Ovary (tissue), 9 donors: ENCODE measurements around the gene SPINT2. TPM values are rescaled to one million over a fixed set of nuclear protein-coding genes. Genes with fewer than 3 reads are reported as not detected.

ENCODE experiments used
- DNase-seq, 5 donors: peaks; one replicate each; pipeline ENCODE4 v3.0.0-alpha.2; 2019 to 2020
- H3K27ac ChIP-seq, 2 donors: fragments of 200-600 bp; one replicate each; pipeline versions ENCODE4 v1.5.1 to v1.8.0; 2019 to 2022
- H3K27me3 ChIP-seq: fragments of 200-600 bp; one replicate; pipeline ENCODE4 v1.8.0; 2022
- H3K36me3 ChIP-seq: fragments of 200-600 bp; sonication (generic); one replicate; pipeline ENCODE4 v1.5.1; 2019
- H3K4me1 ChIP-seq: one replicate; pipeline ENCODE4 v1.8.1; 2013; ENCODE audit warnings: mild to moderate bottlenecking, moderate library complexity; ENCODE audit not compliant: insufficient read depth
- H3K4me3 ChIP-seq: fragments of 200-600 bp; sonication (generic); one replicate; pipeline ENCODE4 v1.5.1; 2017
- H3K9me3 ChIP-seq, 2 donors: fragments of 200-600 bp in 1 of 2; sonication (generic) in 1 of 2; one replicate each; pipeline versions ENCODE4 v1.5.1 to v1.8.1; 2013 to 2019; ENCODE audit warnings: mild to moderate bottlenecking in 1 of 2, moderate library complexity in 1 of 2
- CTCF ChIP-seq, 3 donors: fragments of 450-650 bp in 2 of 3; fragments of 200-600 bp in 1 of 3; IDR thresholded peaks; one replicate each; pipeline versions ENCODE4 v1.5.1 to v1.8.0; 2016 to 2022; ENCODE audit warnings: antibody characterized with exemption in 3 of 3, mild to moderate bottlenecking in 1 of 3
- EP300 ChIP-seq: sonication (generic); formaldehyde crosslinking; IDR thresholded peaks from one replicate; pipeline ENCODE4 v1.6.1; 2017; ENCODE audit warnings: antibody characterized with exemption
- POLR2A ChIP-seq: fragments of 450-650 bp; IDR thresholded peaks from one replicate; pipeline ENCODE4 v1.6.1; 2017; ENCODE audit warnings: antibody characterized with exemption, mild to moderate bottlenecking, moderate library complexity
- WGBS, 3 donors: extraction: QIAGEN DNeasy Blood & Tissue Kit in 1 of 3; methylation state at CpG; one replicate each; pipeline versions ENCODE4 v1.1.5 to v1.1.7; 2013 to 2017; 5-methylcytosine and 5-hydroxymethylcytosine counted together
- intact Hi-C, 4 donors: fragments of 100-400 bp; cut with DNase I; formaldehyde crosslinking; loops; one replicate each; pipeline versions ENCODE4 v1.11.0 to v1.15.1; 2022 to 2023
- polyA plus RNA-seq, 2 donors: library from polyadenylated mRNA; stranded (reverse); fragments of 200-250 nt in 1 of 2; fragments of 350-450 nt in 1 of 2; fragmentation: Illumina TruSeq in 1 of 2; extraction: RNeasy Lipid Tissue Mini Kit (QIAGEN cat#74804) in 1 of 2; gene quantifications; one replicate each; pipeline ENCODE4 v1.2.3, GENCODE V29; 2013 to 2014
- total RNA-seq, 7 donors: library from RNA; depleted of rRNA in 2 of 7; stranded (reverse); fragments of >200 nt in 2 of 7; fragmentation: NEBNext Ultra II Directional in 3 of 7; extraction: Animal tissue kit (Norgen Biotek cat#: 25700) in 3 of 7; gene quantifications; one replicate each; pipeline versions ENCODE4 v1.1.0 to v1.2.4, GENCODE V29; 2016 to 2023
- donor health status: DM: no; HTN: no; CAD: no; lungs with moderate emphysema.
- donor health status: DM: no; HTN: no; CAD: no.
- donor health status: Bipolar disorder and iron deficiency.
- donor health status: DM: yes; HTN: yes; CAD: no.
- donor health status: DM: no; HTN: no; CAD: no.
- donor health status: DM: yes; HTN: yes; CAD: no.

SPINT2 gene
- total and polyA plus RNA-seq, 9 donors: 71.5 to 556 (median 117) TPM

GRCh38 chr19:38266981-38267597 is 2.7 kb downstream of the SPINT2 start:
- Histone ChIP-seq H3K27ac (peak overlapping the region; percentile 20 to 32), H3K4me1 (peaks cover 7% of the 10 kb centered on the region), H3K36me3 (no peaks in the 10 kb centered on the region), H3K4me3 (no peak overlapping the region), H3K27me3 (no peaks in the 10 kb centered on the region), H3K9me3 (no peaks in the 10 kb centered on the region)
- DNase-seq: no peak
- TF ChIP-seq CTCF (IDR thresholded peaks at IDR 0.05) (no peak), POLR2A (no peak), EP300 (no peak)
- 41 to 66% (median 55%) methylated on average over 12 of the region's 12 CpGs for WGBS, 3 donors
- intact Hi-C loops: no loop called here

DNA sequence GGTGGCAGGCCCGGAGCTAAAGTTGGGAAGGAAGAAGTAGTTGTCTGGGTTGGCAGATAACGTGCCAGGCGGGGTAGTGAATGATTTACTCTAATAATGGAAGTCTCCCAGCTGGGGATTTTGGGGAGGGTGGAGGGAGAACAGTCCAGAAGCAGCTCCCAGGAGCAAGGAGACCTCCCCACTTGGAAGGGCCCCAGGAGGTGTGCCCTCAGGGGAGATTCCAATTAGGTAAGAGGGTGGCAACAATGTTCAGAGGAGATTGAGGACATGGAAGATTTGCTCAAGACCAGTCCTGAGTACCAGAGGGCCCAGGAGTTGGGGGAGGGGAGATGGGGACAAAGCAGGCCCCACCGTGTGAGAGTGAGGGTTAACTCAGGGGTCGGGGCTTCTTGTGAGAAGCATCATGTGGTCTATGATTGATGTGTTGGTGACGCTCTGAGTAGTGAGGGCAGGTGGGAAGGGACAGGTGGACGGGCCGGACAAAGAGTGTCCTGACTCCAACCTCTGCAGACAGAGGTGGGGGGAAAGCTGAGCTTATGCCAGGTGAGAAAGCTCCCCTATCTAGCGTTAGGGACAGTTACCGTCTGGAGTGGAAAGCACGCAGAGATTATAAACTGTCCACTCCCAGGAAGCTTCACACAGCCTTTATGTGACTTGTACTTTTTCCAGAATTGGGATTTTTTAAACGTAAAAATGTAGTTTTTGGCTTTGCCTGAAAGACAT is 3.5 kb downstream of the SPINT2 start:
- Histone ChIP-seq H3K27me3 (no peaks in the 10 kb centered on the region), H3K9me3 (no peaks in the 10 kb centered on the region), H3K4me3 (no peak overlapping the region), H3K36me3 (no peaks in the 10 kb centered on the region), H3K4me1 (peaks cover 7% of the 10 kb centered on the region), H3K27ac (peak overlapping the region in 1 of 2 donors; percentile 20)
- 63 to 73% (median 72%) methylated on average over 12 of the region's 12 CpGs for WGBS, 3 donors
- intact Hi-C loops: no loop called here
- TF ChIP-seq POLR2A (no peak), CTCF (IDR thresholded peaks at IDR 0.05) (no peak), EP300 (no peak)
- no peak for DNase-seq

GRCh38 chr19:38268539-38268938 is 4.2 kb downstream of the SPINT2 start:
- TF ChIP-seq POLR2A: no peak
- TF ChIP-seq EP300: no peak
- no peak for TF ChIP-seq CTCF (IDR thresholded peaks at IDR 0.05)
- intact Hi-C loops: no loop called here
- Histone ChIP-seq H3K36me3 (no peaks in the 10 kb centered on the region), H3K9me3 (no peaks in the 10 kb centered on the region), H3K27ac (no peak overlapping the region), H3K4me1 (peaks cover 7% of the 10 kb centered on the region), H3K27me3 (no peaks in the 10 kb centered on the region), H3K4me3 (no peak overlapping the region)
- no peak for DNase-seq
- 67 to 79% (median 71%) methylated on average over 8 of the region's 8 CpGs for WGBS, 3 donors

GRCh38 chr19:38270587-38271167 is 6.3 kb downstream of the SPINT2 start:
- no peak for DNase-seq

More at GRCh38 chr19:38270587-38271167, 6.3 kb downstream of the SPINT2 start:
- intact Hi-C loops: no loop called here
- Histone ChIP-seq H3K9me3 (no peaks in the 10 kb centered on the region), H3K4me3 (no peak overlapping the region), H3K27me3 (no peaks in the 10 kb centered on the region), H3K4me1 (no peaks in the 10 kb centered on the region), H3K36me3 (no peaks in the 10 kb centered on the region), H3K27ac (no peak overlapping the region)
- TF ChIP-seq CTCF (IDR thresholded peaks at IDR 0.05): no peak
- TF ChIP-seq POLR2A: no peak
- TF ChIP-seq EP300: no peak
- 75 to 79% (median 77%) methylated on average over 5 of the region's 5 CpGs for WGBS, 3 donors
